HG03159 (cell line): ENCODE data around the gene DGKH.

Source experiments
- ATAC-seq: cut with Tn5 transposase; IDR thresholded peaks from one replicate; pipeline ENCODE4 v1.9.1; 2021; ENCODE audit warnings: mild to moderate bottlenecking, moderate library complexity; ENCODE audit not compliant: unreplicated experiment

Gene DGKH

GRCh38 chr13:42274386-42275097 lies 226.1 kb downstream of the DGKH start:
- no peak for ATAC-seq

- peak; percentile 43 for ATAC-seq
Observed at GRCh38 chr13:42275098-42275471, 226.6 kb downstream of the DGKH start.

- no peak for ATAC-seq
Observed at GRCh38 chr13:42275506-42275905, 227.1 kb downstream of the DGKH start.

GRCh38 chr13:42276683-42277082 lies 228.2 kb downstream of the DGKH start:
- ATAC-seq, result no peak

GRCh38 chr13:42277618-42278276 lies 229.3 kb downstream of the DGKH start:
- no peak for ATAC-seq

GRCh38 chr13:42279080-42279479 lies 230.6 kb downstream of the DGKH start:
- no peak for ATAC-seq

GRCh38 chr13:42279986-42280385 lies 231.5 kb downstream of the DGKH start:
- ATAC-seq, result no peak

GRCh38 chr13:42280537-42280936 lies 232.1 kb downstream of the DGKH start:
- ATAC-seq, result no peak

GRCh38 chr13:42283574-42283973 lies 235.1 kb downstream of the DGKH start:
- no peak for ATAC-seq

GRCh38 chr13:42284068-42284467 lies 235.6 kb downstream of the DGKH start:
- no peak for ATAC-seq
